ENCODE data around the gene BRIP1.
"Not testable (repeated sequence)": the region's sequence is repeated elsewhere in the genome, so short reads cannot be mapped to it uniquely, and the experiment has no call there.

Gene BRIP1

DNA sequence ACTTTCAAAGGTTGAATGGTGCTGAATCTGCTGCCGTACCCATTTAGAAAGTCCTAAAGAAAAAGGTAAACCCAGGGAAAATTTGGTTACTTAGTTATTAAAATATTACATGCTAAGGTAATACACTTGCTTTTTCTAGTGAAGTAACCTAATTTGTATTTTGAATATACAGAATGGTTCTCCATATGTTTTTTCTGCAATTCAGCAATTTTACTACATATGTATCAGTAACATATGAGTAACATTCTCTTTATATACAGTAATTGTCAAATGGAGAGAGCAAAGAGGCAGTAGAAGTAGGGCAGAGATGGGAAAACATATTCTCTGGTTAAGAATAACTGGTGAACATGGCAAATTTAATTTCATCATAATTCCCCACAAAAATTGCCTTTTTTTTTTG, 177.2 kb downstream of the BRIP1 start:
- TF ChIP-seq, protein P1, sequence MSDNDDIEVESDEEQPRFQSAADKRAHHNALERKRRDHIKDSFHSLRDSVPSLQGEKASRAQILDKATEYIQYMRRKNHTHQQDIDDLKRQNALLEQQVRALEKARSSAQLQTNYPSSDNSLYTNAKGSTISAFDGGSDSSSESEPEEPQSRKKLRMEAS (IDR thresholded peaks at IDR 0.05; ENCODE audit: low read depth, low read length), result no peak
- TF ChIP-seq MYC (IDR thresholded peaks at IDR 0.05; ENCODE audit: low read depth, low read length), result no peak
- TF ChIP-seq POLR2A (IDR thresholded peaks at IDR 0.05; ENCODE audit: extremely low read depth, insufficient read length), result no peak
- TF ChIP-seq, protein P2, sequence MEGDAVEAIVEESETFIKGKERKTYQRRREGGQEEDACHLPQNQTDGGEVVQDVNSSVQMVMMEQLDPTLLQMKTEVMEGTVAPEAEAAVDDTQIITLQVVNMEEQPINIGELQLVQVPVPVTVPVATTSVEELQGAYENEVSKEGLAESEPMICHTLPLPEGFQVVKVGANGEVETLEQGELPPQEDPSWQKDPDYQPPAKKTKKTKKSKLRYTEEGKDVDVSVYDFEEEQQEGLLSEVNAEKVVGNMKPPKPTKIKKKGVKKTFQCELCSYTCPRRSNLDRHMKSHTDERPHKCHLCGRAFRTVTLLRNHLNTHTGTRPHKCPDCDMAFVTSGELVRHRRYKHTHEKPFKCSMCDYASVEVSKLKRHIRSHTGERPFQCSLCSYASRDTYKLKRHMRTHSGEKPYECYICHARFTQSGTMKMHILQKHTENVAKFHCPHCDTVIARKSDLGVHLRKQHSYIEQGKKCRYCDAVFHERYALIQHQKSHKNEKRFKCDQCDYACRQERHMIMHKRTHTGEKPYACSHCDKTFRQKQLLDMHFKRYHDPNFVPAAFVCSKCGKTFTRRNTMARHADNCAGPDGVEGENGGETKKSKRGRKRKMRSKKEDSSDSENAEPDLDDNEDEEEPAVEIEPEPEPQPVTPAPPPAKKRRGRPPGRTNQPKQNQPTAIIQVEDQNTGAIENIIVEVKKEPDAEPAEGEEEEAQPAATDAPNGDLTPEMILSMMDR (IDR thresholded peaks at IDR 0.05; ENCODE audit: low read depth, low read length), result no peak
- no peak for DNase-seq (ENCODE audit: low read depth)
- H3K4me3 ChIP-seq (ENCODE audit: low read depth, low read length), result no peak overlapping the region

DNA sequence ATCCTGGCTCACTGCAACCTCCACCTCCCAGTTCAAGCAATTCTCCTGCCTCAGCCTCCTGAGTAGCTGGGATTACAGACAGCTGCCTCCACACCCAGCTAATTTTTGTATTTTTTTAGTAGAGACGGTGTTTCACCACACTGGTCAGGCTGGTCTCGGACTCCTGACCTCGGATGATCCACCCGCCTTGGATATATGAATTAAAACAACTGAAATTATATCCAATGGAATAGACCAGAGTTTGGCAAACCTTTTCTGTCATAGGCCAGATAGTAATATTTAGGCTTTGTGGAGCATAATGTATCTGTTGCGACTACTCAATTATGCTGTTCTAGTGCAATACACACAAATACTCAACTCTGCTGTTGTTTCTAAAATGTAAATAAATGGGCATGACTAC, 178.5 kb downstream of the BRIP1 start:
- TF ChIP-seq POLR2A (IDR thresholded peaks at IDR 0.05; ENCODE audit: extremely low read depth, insufficient read length) (no peak), MYC (IDR thresholded peaks at IDR 0.05; ENCODE audit: low read depth, low read length) (no peak)
- TF ChIP-seq, protein P2 (IDR thresholded peaks at IDR 0.05; ENCODE audit: low read depth, low read length), result no peak
- TF ChIP-seq, protein P1 (IDR thresholded peaks at IDR 0.05; ENCODE audit: low read depth, low read length), result no peak
- DNase-seq (ENCODE audit: low read depth), result no peak
- H3K4me3 ChIP-seq (ENCODE audit: low read depth, low read length), result no peak overlapping the region

DNA sequence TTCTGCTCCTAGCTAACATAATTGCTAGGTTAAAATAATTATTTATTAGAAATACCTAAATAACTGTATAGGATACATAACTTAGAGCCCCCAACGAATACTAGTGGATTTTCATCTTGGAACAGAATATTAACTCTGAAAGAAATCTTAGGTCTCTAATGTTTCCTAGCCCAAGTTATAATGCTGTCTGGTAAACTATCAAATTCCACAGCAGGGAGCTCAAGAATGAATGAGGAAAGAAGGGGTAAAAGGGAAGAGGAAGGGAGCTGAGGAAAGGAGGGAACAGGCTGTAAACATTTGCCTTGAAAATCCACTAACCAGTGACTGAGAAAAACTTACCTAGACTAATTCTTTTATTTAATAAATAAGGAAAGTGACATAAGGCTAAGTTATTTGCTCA, 179.2 kb downstream of the BRIP1 start:
- H3K4me3 ChIP-seq (ENCODE audit: low read depth, low read length), result no peak overlapping the region
- no peak for TF ChIP-seq POLR2A (IDR thresholded peaks at IDR 0.05; ENCODE audit: extremely low read depth, insufficient read length)
- TF ChIP-seq, protein P2 (IDR thresholded peaks at IDR 0.05; ENCODE audit: low read depth, low read length), result no peak
- TF ChIP-seq, protein P1 (IDR thresholded peaks at IDR 0.05; ENCODE audit: low read depth, low read length), result no peak
- no peak for TF ChIP-seq MYC (IDR thresholded peaks at IDR 0.05; ENCODE audit: low read depth, low read length)
- DNase-seq (ENCODE audit: low read depth), result no peak

DNA sequence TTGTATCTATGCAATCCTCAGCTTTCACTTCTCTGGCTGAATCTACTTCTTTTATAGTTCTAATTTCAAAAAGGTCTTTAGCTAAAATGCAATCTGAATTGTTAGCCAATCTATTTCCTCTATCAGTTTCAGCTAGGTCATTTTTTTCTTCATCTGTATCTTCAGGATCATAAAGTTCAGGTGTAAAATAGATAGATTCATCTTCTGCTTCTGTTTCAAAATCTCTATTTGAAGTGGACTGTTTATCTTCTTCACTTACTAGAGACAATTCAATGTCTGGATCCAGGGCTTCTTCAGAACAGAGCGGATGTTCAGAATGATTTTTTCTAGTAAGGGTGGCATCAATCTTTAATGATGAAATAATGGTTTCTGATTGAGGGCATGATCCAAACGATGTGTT, 179.9 kb downstream of the BRIP1 start:
- DNase-seq (ENCODE audit: low read depth), result no peak
- no peak overlapping the region for H3K4me3 ChIP-seq (ENCODE audit: low read depth, low read length)
- TF ChIP-seq, protein P2 (IDR thresholded peaks at IDR 0.05; ENCODE audit: low read depth, low read length), result no peak
- TF ChIP-seq POLR2A (IDR thresholded peaks at IDR 0.05; ENCODE audit: extremely low read depth, insufficient read length) (no peak), MYC (IDR thresholded peaks at IDR 0.05; ENCODE audit: low read depth, low read length) (no peak)
- TF ChIP-seq, protein P1 (IDR thresholded peaks at IDR 0.05; ENCODE audit: low read depth, low read length), result no peak

DNA sequence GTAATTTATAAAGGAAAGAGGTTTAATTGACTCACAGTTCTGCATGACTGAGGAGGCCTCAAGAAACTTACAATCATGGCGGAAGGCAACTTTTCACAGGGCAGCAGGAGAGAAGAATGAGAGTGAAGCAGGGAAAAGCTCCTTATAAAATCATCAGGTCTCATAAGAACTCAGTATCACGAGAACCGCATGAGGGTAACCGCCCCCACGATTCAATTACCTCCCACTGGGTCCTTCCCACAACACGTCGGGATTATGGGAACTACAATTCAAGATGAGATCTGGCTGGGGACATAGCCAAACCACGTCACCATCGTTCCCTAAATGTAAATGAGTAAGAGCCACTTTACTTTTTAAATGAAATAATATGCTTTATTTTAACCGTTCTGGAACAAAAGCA, 182.4 kb downstream of the BRIP1 start:
- no peak for TF ChIP-seq POLR2A (IDR thresholded peaks at IDR 0.05; ENCODE audit: extremely low read depth, insufficient read length)
- TF ChIP-seq, protein P2 (IDR thresholded peaks at IDR 0.05; ENCODE audit: low read depth, low read length), result no peak
- no peak for TF ChIP-seq MYC (IDR thresholded peaks at IDR 0.05; ENCODE audit: low read depth, low read length)
- TF ChIP-seq, protein P1 (IDR thresholded peaks at IDR 0.05; ENCODE audit: low read depth, low read length), result no peak
- no peak overlapping the region for H3K4me3 ChIP-seq (ENCODE audit: low read depth, low read length)
- DNase-seq (ENCODE audit: low read depth), result no peak

DNA sequence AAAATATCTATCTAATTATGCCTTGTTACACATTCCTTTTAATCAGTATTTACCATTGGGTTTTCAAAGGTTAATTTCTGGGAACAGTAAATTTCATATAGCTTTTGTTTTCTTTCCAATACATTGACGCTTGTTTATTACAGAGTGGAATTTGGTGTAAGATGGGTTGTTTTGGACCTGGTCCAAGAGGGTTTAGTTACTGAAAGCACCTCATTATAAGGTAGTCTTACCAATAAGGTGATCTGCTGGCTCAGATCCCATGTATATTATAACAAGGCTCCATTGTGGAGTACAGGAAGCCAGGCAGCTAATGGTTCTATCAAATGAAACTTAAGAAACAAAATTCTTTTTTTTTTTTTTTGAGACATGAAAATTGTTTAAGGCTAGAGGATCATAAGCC, 185.0 kb downstream of the BRIP1 start:
- TF ChIP-seq, protein P1 (IDR thresholded peaks at IDR 0.05; ENCODE audit: low read depth, low read length), result no peak
- TF ChIP-seq MYC (IDR thresholded peaks at IDR 0.05; ENCODE audit: low read depth, low read length), result no peak
- TF ChIP-seq, protein P2 (IDR thresholded peaks at IDR 0.05; ENCODE audit: low read depth, low read length), result no peak
- no peak for TF ChIP-seq POLR2A (IDR thresholded peaks at IDR 0.05; ENCODE audit: extremely low read depth, insufficient read length)
- no peak for DNase-seq (ENCODE audit: low read depth)

DNA sequence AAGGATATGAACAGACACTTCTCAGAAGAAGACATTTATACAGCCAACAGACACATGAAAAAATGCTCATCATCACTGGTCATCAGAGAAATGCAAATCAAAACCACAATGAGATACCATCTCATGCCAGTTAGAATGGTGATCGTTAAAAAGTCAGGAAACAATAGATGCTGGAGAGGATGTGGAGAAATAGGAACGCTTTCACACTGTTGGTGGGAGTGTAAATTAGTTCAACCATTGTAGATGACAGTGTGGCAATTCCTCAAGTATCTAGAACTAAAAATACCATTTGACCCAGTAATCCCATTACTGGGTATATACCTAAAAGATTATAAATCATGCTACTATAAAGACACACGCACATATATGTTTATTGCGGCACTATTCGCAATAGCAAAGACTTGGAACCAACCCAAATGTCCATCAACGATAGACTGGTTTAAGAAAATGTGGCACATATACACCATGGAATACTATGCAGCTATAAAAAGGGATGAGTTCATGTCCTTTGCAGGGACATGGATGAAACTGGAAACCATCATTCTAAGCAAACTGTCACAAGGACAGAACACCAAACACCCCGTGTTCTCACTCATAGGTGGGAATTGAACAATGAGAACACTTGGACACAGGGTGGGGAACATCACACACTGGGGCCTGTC, 186.0 kb downstream of the BRIP1 start:
- not testable (repeated sequence) for H3K4me3 ChIP-seq (ENCODE audit: low read depth, low read length); DNase-seq (ENCODE audit: low read depth)

More for the DNA sequence above, 185.0 kb downstream of the BRIP1 start:
- no peak overlapping the region for H3K4me3 ChIP-seq (ENCODE audit: low read depth, low read length)

DNA sequence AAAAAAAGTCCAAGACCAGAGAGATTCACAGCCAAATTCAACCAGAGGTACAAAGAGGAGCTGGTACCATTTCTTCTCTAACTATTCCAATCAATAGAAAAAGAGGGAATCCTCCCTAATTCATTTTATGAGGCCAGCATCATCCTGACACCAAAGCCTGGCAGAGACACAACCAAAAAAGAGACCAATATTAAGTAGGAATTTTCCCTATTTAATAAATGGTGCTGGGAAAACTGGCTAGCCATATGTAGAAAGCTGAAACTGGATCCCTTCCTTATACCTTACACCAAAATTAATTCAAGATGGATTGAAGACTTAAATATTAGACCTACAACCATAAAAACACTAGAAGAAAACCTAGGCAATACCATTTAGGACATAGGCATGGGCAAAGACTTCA, 186.8 kb downstream of the BRIP1 start:
- not testable (repeated sequence) for H3K4me3 ChIP-seq (ENCODE audit: low read depth, low read length); DNase-seq (ENCODE audit: low read depth)

All from NB4 (cell line).